GM12864 (cell line): ENCODE data around the gene FOXN4.

ENCODE experiments used
- DNase-seq: peaks from one replicate; pipeline ENCODE4 v3.0.0-alpha.2; 2011; ENCODE audit warnings: low read depth
- H3K4me3 ChIP-seq: 2 replicates; pipeline ENCODE4 v1.5.1; 2011; ENCODE audit warnings: mild to moderate bottlenecking, low read depth, low read length, control low read depth
- CTCF ChIP-seq: IDR thresholded peaks from 2 replicates; pipeline ENCODE4 v1.5.1; 2011; ENCODE audit warnings: low read depth, mild to moderate bottlenecking, moderate library complexity, low read length, control low read depth, inconsistent platforms; ENCODE audit errors: missing control alignments

FOXN4 gene

GRCh38 chr12:109294286-109294796, 14.7 kb downstream of the FOXN4 start:
- TF ChIP-seq CTCF = no peak
- H3K4me3 ChIP-seq = no peak overlapping the region
- DNase-seq = no peak

GRCh38 chr12:109293106-109293505, 16.0 kb downstream of the FOXN4 start:
- DNase-seq = no peak
- no peak overlapping the region for H3K4me3 ChIP-seq
- TF ChIP-seq CTCF = no peak

DNA sequence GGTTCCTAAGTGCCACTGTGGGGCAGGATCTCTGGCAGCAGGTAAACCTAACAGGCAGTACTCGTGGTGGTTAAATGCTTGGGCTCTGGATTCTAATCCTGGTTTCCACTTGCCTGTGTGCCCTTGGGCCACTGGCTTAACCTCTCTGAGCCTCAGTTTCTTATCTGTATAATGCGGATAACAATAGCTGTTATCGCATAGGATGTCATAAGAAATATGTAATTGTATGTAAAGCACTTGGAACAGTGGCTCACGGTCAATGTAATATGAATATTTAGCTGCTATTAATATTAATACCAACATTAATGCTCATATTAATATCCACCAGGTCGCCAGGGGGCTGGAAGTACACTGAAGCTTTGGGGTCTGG, 16.8 kb downstream of the FOXN4 start:
- DNase-seq = no peak
- H3K4me3 ChIP-seq = no peak overlapping the region
- no peak for TF ChIP-seq CTCF

- TF ChIP-seq CTCF = no peak
- no peak for DNase-seq
- H3K4me3 ChIP-seq = no peak overlapping the region
Observed at GRCh38 chr12:109291521-109292341, 17.4 kb downstream of the FOXN4 start.

- no peak for TF ChIP-seq CTCF
- no peak for DNase-seq
- no peak overlapping the region for H3K4me3 ChIP-seq
Observed at GRCh38 chr12:109291117-109291516, 18.0 kb downstream of the FOXN4 start.

- H3K4me3 ChIP-seq = no peak overlapping the region
- DNase-seq = no peak
- no peak for TF ChIP-seq CTCF
Observed at GRCh38 chr12:109290061-109290460, 19.0 kb downstream of the FOXN4 start.

DNA sequence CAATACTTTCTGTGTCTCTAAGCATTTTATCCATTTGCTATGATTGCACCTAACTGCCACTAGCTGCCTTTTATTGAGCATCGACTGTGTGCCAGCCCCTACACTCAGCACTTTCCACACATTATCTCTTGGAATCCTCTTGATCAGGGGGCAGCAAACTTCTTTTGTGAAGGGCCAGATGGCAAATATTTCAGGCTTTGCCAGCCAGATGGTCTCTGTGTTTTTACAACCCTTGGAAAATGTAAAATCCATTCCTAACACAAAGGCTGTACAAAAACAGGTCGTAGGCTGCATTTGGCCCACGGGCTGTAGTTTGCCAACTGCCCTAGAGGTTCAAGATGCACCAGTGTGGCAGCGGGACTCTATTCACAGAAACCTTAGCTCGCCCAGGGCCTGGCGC, 19.5 kb downstream of the FOXN4 start:
- H3K4me3 ChIP-seq = no peak overlapping the region
- DNase-seq = no peak
- TF ChIP-seq CTCF = no peak
